HG03439 (cell line): ENCODE data around the gene ADAM30.

ENCODE experiments used
- ATAC-seq: cut with Tn5 transposase; IDR thresholded peaks from one replicate; pipeline ENCODE4 v1.9.1; 2021; ENCODE audit warnings: mild to moderate bottlenecking, moderate library complexity; ENCODE audit not compliant: unreplicated experiment

ADAM30 gene

GRCh38 chr1:119909890-119910596 lies 13.7 kb upstream of the ADAM30 start:
- no peak for ATAC-seq

GRCh38 chr1:119908661-119909060 lies 12.3 kb upstream of the ADAM30 start:
- no peak for ATAC-seq

GRCh38 chr1:119906927-119907652 lies 10.8 kb upstream of the ADAM30 start:
- ATAC-seq, result no peak

GRCh38 chr1:119903443-119903835 lies 7.1 kb upstream of the ADAM30 start:
- ATAC-seq, result no peak

GRCh38 chr1:119902775-119903442 lies 6.6 kb upstream of the ADAM30 start:
- no peak for ATAC-seq

GRCh38 chr1:119898981-119899720 lies 2.8 kb upstream of the ADAM30 start:
- no peak for ATAC-seq

- no peak for ATAC-seq
These were observed 2.2 kb upstream of the ADAM30 start for GRCh38 chr1:119898530-119898929.

- no peak for ATAC-seq
These were observed 1.2 kb downstream of the ADAM30 start for GRCh38 chr1:119895102-119895501.

- ATAC-seq, result no peak
These were observed 2.3 kb downstream of the ADAM30 start for GRCh38 chr1:119893827-119894700.

- no peak for ATAC-seq
These were observed 3.0 kb downstream of the ADAM30 start for GRCh38 chr1:119893238-119893791.

- no peak for ATAC-seq
These were observed 4.9 kb downstream of the ADAM30 start for GRCh38 chr1:119891386-119891785.

- no peak for ATAC-seq
These were observed 7.8 kb downstream of the ADAM30 start for GRCh38 chr1:119888476-119888875.

GRCh38 chr1:119887427-119887826 lies 8.9 kb downstream of the ADAM30 start:
- no peak for ATAC-seq

GRCh38 chr1:119885903-119886783 lies 10.2 kb downstream of the ADAM30 start:
- no peak for ATAC-seq

GRCh38 chr1:119884711-119885110 lies 11.6 kb downstream of the ADAM30 start:
- no peak for ATAC-seq

GRCh38 chr1:119883826-119884225 lies 12.5 kb downstream of the ADAM30 start:
- ATAC-seq, result no peak

GRCh38 chr1:119882132-119883049 lies 13.9 kb downstream of the ADAM30 start:
- ATAC-seq, result no peak
